Keratinocyte (primary cell): ENCODE data around the gene HHIPL2. TPM values are rescaled to one million over a fixed set of nuclear protein-coding genes. Genes with fewer than 3 reads are reported as not detected.
A peak's percentile ranks its signal among the peaks of the same experiment; 100 is the strongest.

ENCODE experiments used
- DNase-seq: peaks from one replicate; pipeline ENCODE4 v3.0.0-alpha.2; 2011; ENCODE audit warnings: low read depth, missing footprints, low spot score
- FAIRE-seq: peaks from 2 replicates; lab custom pipeline; 2011; peaks lifted over from hg19 to GRCh38; lab: Jason Lieb, UNC
- H2AFZ ChIP-seq: 2 replicates; pipeline ENCODE4 v1.6.0; 2012; ENCODE audit warnings: low read length, control low read depth, inconsistent platforms; ENCODE audit not compliant: control insufficient read depth
- H3K27ac ChIP-seq: 2 replicates; pipeline ENCODE4 v1.5.1; 2011; ENCODE audit warnings: low read length; ENCODE audit not compliant: control insufficient read depth, insufficient read depth
- H3K27me3 ChIP-seq: 3 replicates; pipeline ENCODE4 v1.6.0; 2011; ENCODE audit warnings: low read length; ENCODE audit not compliant: control insufficient read depth, insufficient read depth; ENCODE audit errors: extremely low read depth
- H3K36me3 ChIP-seq, 2 experiments: 2 replicates in 1 of 2; 3 replicates in 1 of 2; pipeline ENCODE4 v1.5.1; 2011; ENCODE audit warnings: low read length in 2 of 2, mild to moderate bottlenecking in 1 of 2; ENCODE audit not compliant: control insufficient read depth in 2 of 2, insufficient read depth in 2 of 2; ENCODE audit errors: extremely low read depth in 1 of 2
- H3K4me1 ChIP-seq: 3 replicates; pipeline ENCODE4 v1.5.1; 2011; ENCODE audit warnings: low read length; ENCODE audit not compliant: control insufficient read depth, insufficient read depth; ENCODE audit errors: extremely low read depth
- H3K4me2 ChIP-seq: 3 replicates; pipeline ENCODE4 v1.6.0; 2011; ENCODE audit warnings: low read depth, low read length; ENCODE audit not compliant: control insufficient read depth, insufficient read depth; ENCODE audit errors: extremely low read depth
- H3K4me3 ChIP-seq, 3 experiments: fragments of 200-600 bp in 1 of 3; sonication (generic) in 1 of 3; 2 replicates in 2 of 3; 3 replicates in 1 of 3; pipeline ENCODE4 v1.5.1; 2011 to 2016; ENCODE audit warnings: low read length in 3 of 3, mild to moderate bottlenecking in 3 of 3, control low read depth in 2 of 3, inconsistent platforms in 1 of 3, low read depth in 1 of 3, mixed read lengths in 1 of 3, mixed run types in 1 of 3, moderate library complexity in 1 of 3; ENCODE audit not compliant: control insufficient read depth in 2 of 3, insufficient read depth in 2 of 3; ENCODE audit errors: extremely low read depth in 1 of 3
- H3K79me2 ChIP-seq: 2 replicates; pipeline ENCODE4 v1.6.0; 2012; ENCODE audit warnings: low read length; ENCODE audit not compliant: control insufficient read depth, insufficient read depth
- H3K9ac ChIP-seq: 3 replicates; pipeline ENCODE4 v1.6.0; 2011; ENCODE audit warnings: low read length; ENCODE audit not compliant: control insufficient read depth, insufficient read depth; ENCODE audit errors: extremely low read depth
- H3K9me1 ChIP-seq: 3 replicates; pipeline ENCODE4 v1.6.0; 2011; ENCODE audit warnings: low read length; ENCODE audit not compliant: control insufficient read depth, insufficient read depth; ENCODE audit errors: extremely low read depth
- H3K9me3 ChIP-seq: 2 replicates; pipeline ENCODE4 v1.5.1; 2012; ENCODE audit warnings: low read depth, low read length; ENCODE audit not compliant: control insufficient read depth
- H4K20me1 ChIP-seq: 3 replicates; pipeline ENCODE4 v1.6.0; 2011; ENCODE audit warnings: low read length; ENCODE audit not compliant: control insufficient read depth, insufficient read depth; ENCODE audit errors: extremely low read depth
- CTCF ChIP-seq, 3 experiments: IDR thresholded peaks in 1 of 3; conservative IDR thresholded peaks in 1 of 3; optimal IDR thresholded peaks in 1 of 3; 2 replicates in 2 of 3; 3 replicates in 1 of 3; pipeline versions ENCODE3 to v1.5.1; 2011; ENCODE audit warnings: low read length in 3 of 3, mild to moderate bottlenecking in 3 of 3, moderate library complexity in 2 of 3, control low read depth in 1 of 3, inconsistent platforms in 1 of 3; ENCODE audit not compliant: insufficient read depth in 2 of 3; ENCODE audit errors: extremely low read depth in 1 of 3
- EZH2 ChIP-seq: IDR thresholded peaks from one replicate; pipeline ENCODE4 v1.6.1; 2012; ENCODE audit warnings: inconsistent platforms, mild to moderate bottlenecking, low read length, moderate library complexity
- dilution Hi-C: fragments of 300-500 bp; cut with MboI; formaldehyde crosslinking; loops from one replicate; pipeline ENCODE4 v1.7.0; 2020; ENCODE audit warnings: low sequenced_read_pairs; ENCODE audit not compliant: extremely low pct_ligation_motif_present
- polyA plus RNA-seq, 5 experiments: library from polyadenylated mRNA; depleted of rRNA in 3 of 5; stranded (reverse) in 3 of 5; stranded (forward) in 1 of 5; unstranded in 1 of 5; fragments of >200 nt; gene quantifications; 1 replicate in 1 of 5; 2 replicates in 3 of 5; 3 replicates in 1 of 5; pipeline versions ENCODE4 v1.2.1 to v1.2.3, GENCODE V29; 2011 to 2012; ENCODE audit warnings: missing spikeins in 2 of 5, low read depth in 1 of 5, low replicate concordance in 1 of 5

HHIPL2 gene
- polyA plus RNA-seq, 1 donor (not counting 4 experiments of a cell fraction or from before 2014, with no cell fraction given): 0.16 TPM

DNA sequence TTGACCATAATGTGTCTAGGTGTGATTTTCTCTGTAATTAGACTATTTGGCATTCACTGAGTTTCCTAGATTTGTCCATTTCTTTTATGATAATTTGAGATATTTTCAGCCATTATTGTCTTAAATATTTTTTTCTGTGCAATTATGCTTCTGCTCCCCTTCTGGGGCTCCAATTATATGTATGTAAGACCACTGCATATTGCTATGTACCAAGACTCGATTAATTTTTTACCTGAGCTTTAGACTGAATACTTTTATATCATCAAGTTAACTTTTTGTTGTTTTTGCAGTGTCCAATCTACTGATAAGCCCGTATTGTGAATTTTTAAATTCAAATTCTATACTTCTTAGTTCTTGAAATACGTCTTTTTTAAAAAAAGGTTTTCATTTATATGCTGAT lies 46.9 kb upstream of the HHIPL2 start:
- Histone ChIP-seq H3K9ac (no peak overlapping the region), H3K4me1 (peaks cover 4% of the 10 kb centered on the region), H3K79me2 (no peaks in the 10 kb centered on the region), H3K9me1 (no peaks in the 10 kb centered on the region), H3K27me3 (no peaks in the 10 kb centered on the region), H3K4me2 (no peak overlapping the region), H3K27ac (no peak overlapping the region), H2AFZ (no peak overlapping the region), H3K36me3 (no peaks in the 10 kb centered on the region), H3K9me3 (no peaks in the 10 kb centered on the region), H4K20me1 (no peaks in the 10 kb centered on the region), H3K4me3 (no peak overlapping the region)
- TF ChIP-seq CTCF (optimal IDR thresholded peaks at IDR 0.05 in 1 of 3, IDR thresholded peaks at IDR 0.05 in 1 of 3, conservative IDR thresholded peaks at IDR 0.05 in 1 of 3; ENCODE audit: extremely low read depth in 1 of 3, insufficient read depth in 2 of 3, low read length in 3 of 3): no peak
- TF ChIP-seq EZH2: no peak
- DNase-seq (no peak), FAIRE-seq (no peak)
- dilution Hi-C loops: no loop called here

DNA sequence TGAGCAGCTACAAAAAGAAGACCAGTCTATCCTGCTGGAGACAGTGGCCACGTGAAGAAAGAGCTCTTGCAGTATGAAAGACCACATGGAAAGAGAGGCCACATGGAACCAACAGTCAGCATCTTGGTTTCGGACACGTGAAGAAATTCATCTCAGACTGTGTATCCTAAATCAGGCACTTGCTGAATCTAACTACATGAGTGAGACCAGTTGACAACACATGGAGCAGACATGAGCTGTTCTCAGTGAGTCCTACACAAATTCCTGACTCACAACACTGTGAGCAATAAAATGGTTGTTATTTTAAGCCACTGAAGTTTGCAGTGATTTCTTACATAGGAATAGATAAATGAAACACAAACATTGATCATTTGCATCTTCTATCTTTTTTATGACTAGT lies 44.3 kb upstream of the HHIPL2 start:
- Histone ChIP-seq H3K4me1 (peaks cover 4% of the 10 kb centered on the region), H3K36me3 (no peaks in the 10 kb centered on the region), H3K9ac (no peak overlapping the region), H3K4me2 (no peak overlapping the region), H3K9me3 (no peaks in the 10 kb centered on the region), H3K9me1 (no peaks in the 10 kb centered on the region), H2AFZ (peak overlapping the region; percentile 42), H3K4me3 (no peak overlapping the region), H4K20me1 (no peaks in the 10 kb centered on the region), H3K79me2 (peaks cover 14% of the 10 kb centered on the region), H3K27me3 (no peaks in the 10 kb centered on the region), H3K27ac (no peak overlapping the region)
- dilution Hi-C loops: no loop called here
- no peak for TF ChIP-seq CTCF (optimal IDR thresholded peaks at IDR 0.05 in 1 of 3, IDR thresholded peaks at IDR 0.05 in 1 of 3, conservative IDR thresholded peaks at IDR 0.05 in 1 of 3; ENCODE audit: extremely low read depth in 1 of 3, insufficient read depth in 2 of 3, low read length in 3 of 3)
- TF ChIP-seq EZH2: no peak
- no peak for FAIRE-seq
- no peak for DNase-seq
